T-helper 2 cell (primary cell): Measurements from ENCODE around the gene OSBPL3.
A peak's percentile ranks its signal among the peaks of the same experiment; 100 is the strongest.
"Not testable (repeated sequence)": the region's sequence is repeated elsewhere in the genome, so short reads cannot be mapped to it uniquely, and the experiment has no call there.

Experiments used
- DNase-seq, 5 experiments: peaks; one replicate each; pipeline versions ENCODE4 v3.0.0 to v3.0.0-alpha.2; 2012 to 2022

The OSBPL3 gene

GRCh38 chr7:24920451-24921361 is 59.3 kb downstream of the OSBPL3 start:
- peak in 1 of 5 experiments; percentile 86 for DNase-seq

GRCh38 chr7:24917510-24918239 is 62.3 kb downstream of the OSBPL3 start:
- DNase-seq: no peak

- DNase-seq: no peak
These were observed 63.4 kb downstream of the OSBPL3 start for GRCh38 chr7:24916463-24917040.

- DNase-seq: no peak
These were observed 65.5 kb downstream of the OSBPL3 start for GRCh38 chr7:24914465-24914859.

- no peak for DNase-seq
These were observed 66.0 kb downstream of the OSBPL3 start for GRCh38 chr7:24913801-24914464.

GRCh38 chr7:24912874-24913514 is 67.0 kb downstream of the OSBPL3 start:
- no peak for DNase-seq

- DNase-seq: no peak
These were observed 67.6 kb downstream of the OSBPL3 start for GRCh38 chr7:24912424-24912823.

GRCh38 chr7:24911213-24911603 is 68.8 kb downstream of the OSBPL3 start:
- DNase-seq: peak in 2 of 5 experiments; percentile 46 to 93

GRCh38 chr7:24910551-24911212 is 69.3 kb downstream of the OSBPL3 start:
- peak in 1 of 5 experiments; percentile 77 for DNase-seq

GRCh38 chr7:24908727-24909126 is 71.3 kb downstream of the OSBPL3 start:
- DNase-seq: peak in 1 of 5 experiments; percentile 40

- peak in 1 of 5 experiments; percentile 69 for DNase-seq
These were observed 71.8 kb downstream of the OSBPL3 start for GRCh38 chr7:24908166-24908565.

- peak in 2 of 5 experiments; percentile 25 to 87 for DNase-seq
These were observed 72.6 kb downstream of the OSBPL3 start for GRCh38 chr7:24907311-24907886.

GRCh38 chr7:24905996-24906770 is 73.8 kb downstream of the OSBPL3 start:
- peak in 1 of 5 experiments; percentile 50 for DNase-seq

GRCh38 chr7:24903992-24904391 is 76.0 kb downstream of the OSBPL3 start:
- not testable (repeated sequence) for DNase-seq

- no peak for DNase-seq
These were observed 76.4 kb downstream of the OSBPL3 start for GRCh38 chr7:24903559-24903958.

- DNase-seq: no peak
These were observed 77.0 kb downstream of the OSBPL3 start for GRCh38 chr7:24902931-24903330.

GRCh38 chr7:24902276-24902675 is 77.7 kb downstream of the OSBPL3 start:
- DNase-seq: no peak

GRCh38 chr7:24899905-24900304 is 80.1 kb downstream of the OSBPL3 start:
- DNase-seq: no peak

- no peak for DNase-seq
These were observed 80.8 kb downstream of the OSBPL3 start for GRCh38 chr7:24899161-24899560.

GRCh38 chr7:24898691-24899090 is 81.3 kb downstream of the OSBPL3 start:
- peak in 1 of 5 experiments; percentile 64 for DNase-seq
